ENCODE results near the gene CPTP. TPM values are rescaled to one million over a fixed set of nuclear protein-coding genes. Genes with fewer than 3 reads are reported as not detected.

CPTP gene
- total RNA-seq, 2 donors from 2014 or later = 15.6 to 33.0 TPM

DNA sequence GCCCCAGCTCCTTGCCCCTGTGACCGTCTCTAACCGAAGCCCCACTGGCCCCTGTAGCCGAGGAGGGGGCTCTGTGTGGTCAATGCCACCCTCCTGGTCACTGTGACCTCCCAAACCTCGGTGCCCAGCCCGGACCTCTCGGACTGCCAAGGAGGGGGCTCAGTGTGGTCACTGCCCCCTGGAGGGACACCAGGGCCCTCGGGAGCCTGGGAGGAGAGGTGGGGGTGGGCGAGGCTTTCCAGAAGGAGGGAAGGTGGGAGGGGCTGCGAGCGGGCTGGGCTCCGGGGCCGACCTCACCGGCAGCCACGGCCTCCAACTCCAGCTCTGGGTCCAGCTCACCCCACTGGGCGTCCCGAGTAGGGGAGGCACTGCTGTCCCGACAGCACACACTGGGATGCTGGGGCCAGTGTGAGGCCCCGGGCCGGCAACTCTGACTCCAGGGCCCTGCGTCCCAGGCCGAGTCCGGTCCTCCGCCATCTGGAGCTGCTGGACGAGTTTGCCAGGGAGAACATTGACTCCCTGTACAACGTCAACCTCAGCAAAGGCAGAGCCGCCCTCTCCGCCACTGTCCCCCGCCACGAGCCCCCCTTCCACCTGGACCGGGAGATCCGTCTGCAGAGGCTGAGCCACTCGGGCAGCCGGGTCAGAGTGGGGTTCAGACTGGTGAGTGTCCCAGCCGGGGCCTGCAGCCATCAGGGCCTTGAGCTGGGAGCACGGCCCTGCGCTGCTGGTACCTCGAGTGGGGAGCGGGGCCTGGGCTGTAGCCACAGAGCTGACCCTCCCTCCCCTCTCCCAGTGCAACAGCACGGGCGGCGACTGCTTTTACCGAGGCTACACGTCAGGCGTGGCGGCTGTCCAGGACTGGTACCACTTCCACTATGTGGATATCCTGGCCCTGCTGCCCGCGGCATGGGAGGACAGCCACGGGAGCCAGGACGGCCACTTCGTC lies 38.0 kb upstream of the CPTP start:
- no peak for ATAC-seq

DNA sequence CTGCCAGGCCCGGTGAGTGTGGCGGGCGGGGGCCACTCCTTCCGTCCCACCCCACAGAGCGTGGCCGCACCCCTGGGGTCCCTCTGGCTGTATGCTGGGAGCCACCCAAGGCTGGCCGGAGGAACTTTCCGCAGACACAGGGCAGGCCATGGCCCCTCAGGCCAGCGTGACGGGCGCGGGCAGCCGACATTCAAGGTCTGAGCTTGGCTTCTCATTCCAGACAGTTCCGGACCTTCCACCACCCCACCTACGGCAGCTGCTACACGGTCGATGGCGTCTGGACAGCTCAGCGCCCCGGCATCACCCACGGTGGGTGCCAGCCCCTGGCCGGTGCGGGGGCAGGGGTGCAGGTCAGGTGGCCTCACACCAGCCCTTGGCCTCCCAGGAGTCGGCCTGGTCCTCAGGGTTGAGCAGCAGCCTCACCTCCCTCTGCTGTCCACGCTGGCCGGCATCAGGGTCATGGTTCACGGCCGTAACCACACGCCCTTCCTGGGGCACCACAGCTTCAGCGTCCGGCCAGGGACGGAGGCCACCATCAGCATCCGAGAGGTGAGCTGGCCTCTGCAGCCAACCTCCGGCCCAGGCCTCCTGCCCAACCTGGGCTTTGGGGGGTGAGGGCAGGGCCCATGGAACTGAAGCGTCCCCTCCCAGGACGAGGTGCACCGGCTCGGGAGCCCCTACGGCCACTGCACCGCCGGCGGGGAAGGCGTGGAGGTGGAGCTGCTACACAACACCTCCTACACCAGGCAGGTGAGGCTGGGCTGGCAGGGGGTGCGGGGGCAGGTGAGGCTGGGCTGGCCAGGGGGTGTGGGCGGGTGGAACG lies 37.1 kb upstream of the CPTP start:
- Histone ChIP-seq H3K36me3 (replicated peaks in 1 of 2; ENCODE audit: insufficient read depth in 1 of 2, low read depth in 2 of 2) (no peaks in the 10 kb centered on the region), H3K4me1 (peaks cover 11% of the 10 kb centered on the region), H3K27me3 (peaks cover 0 to 8% of the 10 kb centered on the region in 2 donors), H3K4me3 (no peak overlapping the region), H3K27ac (no peak overlapping the region), H3K9me3 (no peaks in the 10 kb centered on the region)
- DNase-seq (peak in 1 of 4 donors; percentile 10), ATAC-seq (no peak)
- intact Hi-C loops (cut with DNase I) = no loop called here
- TF ChIP-seq POLR2A (IDR thresholded peaks at IDR 0.05) = no peak
- TF ChIP-seq, protein P1, sequence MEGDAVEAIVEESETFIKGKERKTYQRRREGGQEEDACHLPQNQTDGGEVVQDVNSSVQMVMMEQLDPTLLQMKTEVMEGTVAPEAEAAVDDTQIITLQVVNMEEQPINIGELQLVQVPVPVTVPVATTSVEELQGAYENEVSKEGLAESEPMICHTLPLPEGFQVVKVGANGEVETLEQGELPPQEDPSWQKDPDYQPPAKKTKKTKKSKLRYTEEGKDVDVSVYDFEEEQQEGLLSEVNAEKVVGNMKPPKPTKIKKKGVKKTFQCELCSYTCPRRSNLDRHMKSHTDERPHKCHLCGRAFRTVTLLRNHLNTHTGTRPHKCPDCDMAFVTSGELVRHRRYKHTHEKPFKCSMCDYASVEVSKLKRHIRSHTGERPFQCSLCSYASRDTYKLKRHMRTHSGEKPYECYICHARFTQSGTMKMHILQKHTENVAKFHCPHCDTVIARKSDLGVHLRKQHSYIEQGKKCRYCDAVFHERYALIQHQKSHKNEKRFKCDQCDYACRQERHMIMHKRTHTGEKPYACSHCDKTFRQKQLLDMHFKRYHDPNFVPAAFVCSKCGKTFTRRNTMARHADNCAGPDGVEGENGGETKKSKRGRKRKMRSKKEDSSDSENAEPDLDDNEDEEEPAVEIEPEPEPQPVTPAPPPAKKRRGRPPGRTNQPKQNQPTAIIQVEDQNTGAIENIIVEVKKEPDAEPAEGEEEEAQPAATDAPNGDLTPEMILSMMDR (IDR thresholded peaks at IDR 0.05) = no peak
- 39 to 65% methylated on average over 6 to 43 of the region's 46 CpGs for WGBS, 2 donors

More for the DNA sequence above, 38.0 kb upstream of the CPTP start:
- DNase-seq = no peak
- Histone ChIP-seq H3K9me3 (no peaks in the 10 kb centered on the region), H3K27me3 (peaks cover 0 to 8% of the 10 kb centered on the region in 2 donors), H3K36me3 (replicated peaks in 1 of 2; ENCODE audit: insufficient read depth in 1 of 2, low read depth in 2 of 2) (no peaks in the 10 kb centered on the region), H3K4me1 (peaks cover 14% of the 10 kb centered on the region), H3K27ac (no peak overlapping the region), H3K4me3 (no peak overlapping the region)
- intact Hi-C loops (cut with DNase I) = no loop called here
- WGBS, 2 donors = 56% methylated on average over 45 of the region's 50 CpGs; no CpG with 5 or more reads in 1 of the 2 donors
- no peak for TF ChIP-seq POLR2A (IDR thresholded peaks at IDR 0.05)
- TF ChIP-seq, protein P1 (IDR thresholded peaks at IDR 0.05) = no peak

DNA sequence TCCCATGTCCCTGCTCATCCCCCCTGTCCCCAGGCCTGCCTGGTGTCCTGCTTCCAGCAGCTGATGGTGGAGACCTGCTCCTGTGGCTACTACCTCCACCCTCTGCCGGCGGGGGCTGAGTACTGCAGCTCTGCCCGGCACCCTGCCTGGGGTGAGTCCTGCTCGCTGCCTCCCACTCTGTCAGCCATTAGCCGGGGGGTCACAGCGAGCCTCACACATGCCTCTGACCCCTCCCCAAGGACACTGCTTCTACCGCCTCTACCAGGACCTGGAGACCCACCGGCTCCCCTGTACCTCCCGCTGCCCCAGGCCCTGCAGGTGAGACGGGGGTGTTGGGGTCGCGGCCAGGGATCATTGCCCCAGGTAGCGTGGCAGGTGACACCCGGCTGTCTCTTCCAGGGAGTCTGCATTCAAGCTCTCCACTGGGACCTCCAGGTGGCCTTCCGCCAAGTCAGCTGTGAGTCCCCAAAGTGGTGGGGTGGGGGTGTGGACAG lies 34.3 kb upstream of the CPTP start:
- intact Hi-C loops (cut with DNase I) = loop anchor here (5.0 to 10.0 kb wide), 3 partner anchors 168 to 305 kb away; partner anchors contain the start of gene PERM1
- Histone ChIP-seq H3K27ac (no peak overlapping the region), H3K9me3 (no peaks in the 10 kb centered on the region), H3K36me3 (replicated peaks in 1 of 2; ENCODE audit: insufficient read depth in 1 of 2, low read depth in 2 of 2) (no peaks in the 10 kb centered on the region), H3K27me3 (peaks cover 0 to 8% of the 10 kb centered on the region in 2 donors), H3K4me3 (no peak overlapping the region), H3K4me1 (peaks cover 11% of the 10 kb centered on the region)
- DNase-seq (peak; percentile 74 to 87 (median 82)), ATAC-seq (peak; percentile 72)
- 42 to 61% methylated on average over 11 to 14 of the region's 15 CpGs for WGBS, 2 donors
- TF ChIP-seq POLR2A (IDR thresholded peaks at IDR 0.05) = no peak
- TF ChIP-seq, protein P1 (IDR thresholded peaks at IDR 0.05) = peak; percentile 59 to 85 (median 71)

DNA sequence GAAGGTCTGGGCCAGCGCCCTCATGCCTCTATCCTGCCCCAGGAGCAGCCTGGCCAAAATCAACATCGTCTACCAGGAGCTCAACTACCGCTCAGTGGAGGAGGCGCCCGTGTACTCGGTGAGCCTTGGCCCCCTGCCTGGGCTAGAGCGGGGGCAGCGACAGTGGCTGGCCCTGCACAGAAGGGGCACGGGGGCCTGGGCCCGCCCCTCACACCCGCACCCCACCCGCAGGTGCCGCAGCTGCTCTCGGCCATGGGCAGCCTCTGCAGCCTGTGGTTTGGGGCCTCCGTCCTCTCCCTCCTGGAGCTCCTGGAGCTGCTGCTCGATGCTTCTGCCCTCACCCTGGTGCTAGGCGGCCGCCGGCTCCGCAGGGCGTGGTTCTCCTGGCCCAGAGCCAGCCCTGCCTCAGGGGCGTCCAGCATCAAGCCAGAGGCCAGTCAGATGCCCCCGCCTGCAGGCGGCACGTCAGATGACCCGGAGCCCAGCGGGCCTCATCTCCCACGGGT lies 33.5 kb upstream of the CPTP start:
- intact Hi-C loops (cut with DNase I) = loop anchor here (5.0 to 10.0 kb wide), 3 partner anchors 169 to 306 kb away; partner anchors contain the start of gene PERM1
- no peak overlapping the region for H3K27ac ChIP-seq
- no peak for TF ChIP-seq POLR2A (IDR thresholded peaks at IDR 0.05)
- TF ChIP-seq, protein P1 (IDR thresholded peaks at IDR 0.05) = no peak
- H3K36me3 ChIP-seq (replicated peaks in 1 of 2; ENCODE audit: insufficient read depth in 1 of 2, low read depth in 2 of 2) = no peaks in the 10 kb centered on the region
- DNase-seq (peak in 1 of 4 donors; percentile 19), ATAC-seq (no peak)
- no peak overlapping the region for H3K4me3 ChIP-seq
- H3K9me3 ChIP-seq = no peaks in the 10 kb centered on the region
- WGBS, 2 donors = 40 to 45% methylated on average over 9 to 26 of the region's 28 CpGs
- H3K4me1 ChIP-seq = peaks cover 11% of the 10 kb centered on the region
- H3K27me3 ChIP-seq = peaks cover 0 to 4% of the 10 kb centered on the region in 2 donors
